Subcutaneous adipose tissue (tissue), 4 donors: ENCODE data around the gene SHOC2. TPM values are rescaled to one million over a fixed set of nuclear protein-coding genes. Genes with fewer than 3 reads are reported as not detected.

Experiments
- CTCF ChIP-seq: fragments of 450-650 bp; IDR thresholded peaks from one replicate; pipeline ENCODE4 v1.5.1; 2016; ENCODE audit warnings: low read depth, mild to moderate bottlenecking, control low read depth, antibody characterized with exemption, moderate library complexity
- total RNA-seq, 4 donors: library from RNA; depleted of rRNA; stranded (reverse); fragments of >200 nt; gene quantifications; one replicate each; pipeline ENCODE4 v1.1.0, GENCODE V29; 2016

SHOC2 gene
- total RNA-seq, 4 donors from 2014 or later: 67.1 to 128 (median 72.0) TPM

GRCh38 chr10:110918643-110919348 lies 608 bp upstream of the SHOC2 start, which contains the start of gene BBIP1:
Gene BBIP1 (minus strand): TSS chr10:110919180. CDS start chr10:110918157, 1,023 bp downstream.
- no peak for TF ChIP-seq CTCF

GRCh38 chr10:110919971-110920881 lies 822 bp downstream of the SHOC2 start:
- no peak for TF ChIP-seq CTCF

GRCh38 chr10:110923856-110924493 lies 4.6 kb downstream of the SHOC2 start:
- TF ChIP-seq CTCF: no peak

GRCh38 chr10:110927461-110927860 lies 8.1 kb downstream of the SHOC2 start:
- no peak for TF ChIP-seq CTCF

- no peak for TF ChIP-seq CTCF
These were observed 12.5 kb downstream of the SHOC2 start for GRCh38 chr10:110931769-110932381.

- no peak for TF ChIP-seq CTCF
These were observed 13.2 kb downstream of the SHOC2 start for GRCh38 chr10:110932505-110933180.
